PFSK-1 (cell line): Measurements from ENCODE around the gene ATG7.

Experiments used
- POLR2AphosphoS5 ChIP-seq: IDR thresholded peaks from 2 replicates; pipeline ENCODE4 v1.6.1; 2012; ENCODE audit warnings: low read depth, mild to moderate bottlenecking, control low read depth, low read length, moderate library complexity
- REST ChIP-seq, 2 experiments: IDR thresholded peaks; 2 replicates each; pipeline versions ENCODE4 v1.6.1 to v1.8.0; 2011 to 2012; ENCODE audit warnings: low read depth in 2 of 2, low read length in 2 of 2, control low read depth in 1 of 2, inconsistent platforms in 1 of 2, mild to moderate bottlenecking in 1 of 2, moderate library complexity in 1 of 2; ENCODE audit not compliant: insufficient read depth in 1 of 2
- SIN3A ChIP-seq: IDR thresholded peaks from 2 replicates; pipeline ENCODE4 v1.6.1; 2012; ENCODE audit warnings: mild to moderate bottlenecking, low read length, moderate library complexity, borderline replicate concordance; ENCODE audit not compliant: insufficient read depth
- TAF1 ChIP-seq: IDR thresholded peaks from 2 replicates; pipeline ENCODE4 v1.6.1; 2012; ENCODE audit warnings: low read length, control low read depth, borderline replicate concordance; ENCODE audit not compliant: insufficient read depth

- no peak for TF ChIP-seq POLR2AphosphoS5
- TF ChIP-seq TAF1: no peak
- no peak for TF ChIP-seq SIN3A
- no peak for TF ChIP-seq REST (IDR thresholded peaks at IDR 0.05; ENCODE audit: insufficient read depth in 1 of 2, low read depth in 2 of 2, low read length in 2 of 2)
Observed at GRCh38 chr3:11507719-11508118, 235.5 kb downstream of the ATG7 start.
